C4-2B (cell line): ENCODE measurements around the gene PCYT1B.
"Not testable (repeated sequence)": the region's sequence is repeated elsewhere in the genome, so short reads cannot be mapped to it uniquely, and the experiment has no call there.

Experiments
- H3K27ac ChIP-seq: fragments of 450-650 bp; 2 replicates; pipeline ENCODE4 v1.5.1; 2017
- ZFX ChIP-seq: fragments of 450-650 bp; IDR thresholded peaks from 2 replicates; pipeline ENCODE4 v1.6.1; 2017
- TF ChIP-seq, protein P1 (sequence below): fragments of 450-650 bp; conservative IDR thresholded peaks from 2 replicates; pipeline ENCODE4 v1.5.1; 2017; ENCODE audit warnings: mild to moderate bottlenecking

Gene PCYT1B

DNA sequence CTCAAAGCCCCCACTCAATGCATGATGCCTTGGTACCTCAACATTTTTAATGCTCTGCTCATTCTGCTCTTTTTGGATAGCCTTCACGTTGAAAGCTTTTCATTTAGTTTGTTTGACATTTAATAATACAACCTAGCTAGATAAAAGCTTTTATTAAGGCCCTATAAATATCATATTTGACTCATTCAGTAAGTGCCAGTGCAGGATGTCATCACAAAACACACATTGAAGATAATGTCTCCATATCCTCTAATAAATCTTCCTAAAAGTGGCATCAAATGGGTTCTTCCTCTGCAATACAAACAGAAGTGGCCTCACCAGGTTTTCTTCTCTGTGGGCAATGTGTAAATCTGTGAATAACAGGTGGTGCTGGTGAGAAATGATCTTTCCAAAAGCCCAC is 12.0 kb upstream of the PCYT1B start:
- no peak for TF ChIP-seq ZFX
- TF ChIP-seq, protein P1, sequence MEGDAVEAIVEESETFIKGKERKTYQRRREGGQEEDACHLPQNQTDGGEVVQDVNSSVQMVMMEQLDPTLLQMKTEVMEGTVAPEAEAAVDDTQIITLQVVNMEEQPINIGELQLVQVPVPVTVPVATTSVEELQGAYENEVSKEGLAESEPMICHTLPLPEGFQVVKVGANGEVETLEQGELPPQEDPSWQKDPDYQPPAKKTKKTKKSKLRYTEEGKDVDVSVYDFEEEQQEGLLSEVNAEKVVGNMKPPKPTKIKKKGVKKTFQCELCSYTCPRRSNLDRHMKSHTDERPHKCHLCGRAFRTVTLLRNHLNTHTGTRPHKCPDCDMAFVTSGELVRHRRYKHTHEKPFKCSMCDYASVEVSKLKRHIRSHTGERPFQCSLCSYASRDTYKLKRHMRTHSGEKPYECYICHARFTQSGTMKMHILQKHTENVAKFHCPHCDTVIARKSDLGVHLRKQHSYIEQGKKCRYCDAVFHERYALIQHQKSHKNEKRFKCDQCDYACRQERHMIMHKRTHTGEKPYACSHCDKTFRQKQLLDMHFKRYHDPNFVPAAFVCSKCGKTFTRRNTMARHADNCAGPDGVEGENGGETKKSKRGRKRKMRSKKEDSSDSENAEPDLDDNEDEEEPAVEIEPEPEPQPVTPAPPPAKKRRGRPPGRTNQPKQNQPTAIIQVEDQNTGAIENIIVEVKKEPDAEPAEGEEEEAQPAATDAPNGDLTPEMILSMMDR: no peak
- no peak overlapping the region for H3K27ac ChIP-seq

DNA sequence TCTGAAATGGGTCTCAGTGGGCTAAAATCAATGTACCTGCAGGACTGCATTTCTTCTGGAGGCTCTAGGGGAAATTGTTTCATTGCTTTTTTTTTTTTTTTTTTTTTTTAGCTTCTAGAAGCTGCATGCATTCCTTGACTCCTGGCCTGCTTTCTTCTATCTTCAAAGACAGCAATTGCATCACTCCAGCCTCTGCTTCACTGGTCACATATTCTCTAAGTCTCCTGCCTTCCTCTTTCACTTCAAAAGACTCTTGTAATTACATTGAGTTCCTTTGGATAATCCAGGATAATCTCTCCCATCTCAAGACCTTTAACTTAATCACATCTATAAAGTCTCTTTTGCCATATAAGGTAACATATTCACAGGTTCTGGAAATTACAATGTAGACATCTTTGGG is 11.3 kb upstream of the PCYT1B start:
- H3K27ac ChIP-seq: no peak overlapping the region
- TF ChIP-seq ZFX: no peak

DNA sequence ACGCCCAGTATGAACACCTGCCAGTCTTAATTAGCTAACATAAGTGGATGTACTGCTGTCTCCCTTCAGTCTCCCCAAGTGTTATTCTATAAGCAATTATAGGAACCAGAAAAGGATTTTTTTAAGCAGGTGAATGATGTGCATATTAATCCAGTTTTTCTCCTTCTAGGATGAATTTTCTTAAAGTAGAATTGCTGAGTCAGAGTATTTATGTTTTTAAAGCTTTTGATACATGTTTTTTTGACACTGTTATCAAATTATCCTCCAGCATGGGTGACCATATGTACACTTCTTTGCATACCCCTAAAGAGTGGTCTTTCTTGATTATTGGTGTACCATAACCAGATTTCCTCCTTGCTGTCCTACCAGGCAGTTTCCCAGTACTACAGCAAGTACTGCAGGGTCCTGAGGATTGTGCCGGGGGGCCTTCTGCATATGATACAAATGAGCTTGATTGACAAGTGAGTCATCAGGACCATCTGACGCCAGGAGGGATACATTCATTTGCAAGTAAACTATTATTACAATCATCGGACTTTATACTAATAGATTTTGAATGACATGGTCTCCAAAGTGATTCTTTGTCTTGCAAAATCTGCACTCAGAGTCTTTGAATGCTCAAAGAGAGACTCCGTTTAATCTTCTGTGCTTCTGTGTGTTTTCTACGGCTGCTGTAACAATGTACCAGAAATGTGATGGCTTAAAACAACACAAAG is 10.7 kb upstream of the PCYT1B start:
- TF ChIP-seq ZFX: no peak
- TF ChIP-seq, protein P1: no peak
- H3K27ac ChIP-seq: no peak overlapping the region

DNA sequence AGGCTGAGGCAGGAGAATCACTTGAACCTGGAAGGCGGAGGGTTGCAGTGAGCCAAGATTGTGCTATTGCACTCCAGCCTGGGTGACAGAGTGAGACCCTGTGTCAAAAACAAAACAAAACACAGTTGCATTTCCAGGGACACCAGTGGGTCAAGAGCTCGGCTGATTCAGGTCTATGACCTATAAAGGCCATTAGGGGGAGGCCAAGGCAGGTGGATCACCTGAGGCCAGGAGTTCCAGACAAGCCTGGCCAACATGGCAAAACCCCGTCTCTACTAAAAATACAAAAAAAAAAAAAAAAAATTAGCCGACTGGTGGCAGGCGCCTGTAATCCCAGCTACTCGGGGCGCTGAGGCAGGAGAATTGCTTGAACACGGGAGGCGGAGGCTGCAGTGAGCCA is 8.5 kb upstream of the PCYT1B start:
- not testable (repeated sequence) for H3K27ac ChIP-seq

DNA sequence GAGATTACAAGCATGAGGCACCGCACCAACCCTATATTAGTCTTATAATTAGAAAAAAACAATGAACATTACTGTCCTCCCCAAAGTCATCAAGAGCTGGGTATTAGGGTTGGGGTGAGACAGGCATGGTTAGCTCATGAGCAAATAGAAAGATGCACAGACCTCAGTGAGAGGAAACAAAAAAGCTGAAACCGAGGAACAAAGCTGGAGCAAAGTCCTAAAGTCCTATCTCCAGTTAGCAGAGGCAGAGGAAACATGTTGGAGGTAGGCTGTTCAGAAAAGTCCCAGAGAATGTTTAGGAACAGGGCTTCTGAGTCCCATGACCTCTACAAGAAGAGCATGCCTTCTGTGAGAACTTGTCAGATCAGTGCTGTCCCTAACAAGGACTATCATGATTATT is 4.6 kb upstream of the PCYT1B start:
- TF ChIP-seq, protein P1: no peak
- TF ChIP-seq ZFX: no peak
- no peak overlapping the region for H3K27ac ChIP-seq

DNA sequence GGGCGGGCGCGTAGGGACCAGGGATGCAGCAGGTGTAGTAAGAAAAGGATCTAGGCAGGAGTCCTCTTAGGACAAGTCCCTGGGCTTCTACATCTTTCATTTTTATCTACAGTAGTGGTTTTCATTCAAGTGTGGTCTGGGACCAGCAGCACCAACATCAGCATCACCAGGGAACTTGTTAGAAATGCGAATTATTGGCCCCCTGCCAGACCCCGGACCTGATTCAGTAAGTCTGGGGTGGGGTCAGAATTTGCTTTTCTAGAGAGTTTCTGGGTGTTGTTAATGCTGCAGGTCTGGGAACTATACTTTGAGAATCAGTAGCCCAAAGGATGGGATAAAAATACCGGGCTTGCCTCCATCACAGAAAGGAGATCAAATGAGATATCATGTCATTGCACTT is 1.3 kb upstream of the PCYT1B start:
- H3K27ac ChIP-seq: no peak overlapping the region

DNA sequence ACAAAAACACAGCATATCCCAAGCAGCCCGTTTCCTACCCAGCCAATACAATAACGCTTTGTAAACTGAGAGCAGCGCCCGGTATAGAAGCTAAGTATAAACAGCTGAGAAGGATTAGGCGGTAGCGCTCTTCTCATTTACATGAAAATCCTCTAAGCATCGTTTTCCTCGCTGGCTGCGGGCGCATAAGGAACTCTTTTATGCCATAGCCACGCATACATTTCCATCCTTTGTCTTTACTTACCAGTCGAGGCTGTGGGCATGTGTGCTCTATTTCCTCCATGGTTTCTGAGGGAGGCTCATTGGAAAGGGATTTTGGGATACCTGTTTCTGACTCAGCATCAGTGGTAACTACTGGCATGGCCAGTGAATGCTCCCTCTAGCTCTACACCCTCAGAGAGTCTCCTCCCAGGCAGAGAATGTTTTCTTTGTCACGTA is 383 bp downstream of the PCYT1B start:
- TF ChIP-seq ZFX: no peak
- TF ChIP-seq, protein P1: no peak
- no peak overlapping the region for H3K27ac ChIP-seq

More for the DNA sequence above, 1.3 kb upstream of the PCYT1B start:
- no peak for TF ChIP-seq ZFX
- TF ChIP-seq, protein P1: no peak

DNA sequence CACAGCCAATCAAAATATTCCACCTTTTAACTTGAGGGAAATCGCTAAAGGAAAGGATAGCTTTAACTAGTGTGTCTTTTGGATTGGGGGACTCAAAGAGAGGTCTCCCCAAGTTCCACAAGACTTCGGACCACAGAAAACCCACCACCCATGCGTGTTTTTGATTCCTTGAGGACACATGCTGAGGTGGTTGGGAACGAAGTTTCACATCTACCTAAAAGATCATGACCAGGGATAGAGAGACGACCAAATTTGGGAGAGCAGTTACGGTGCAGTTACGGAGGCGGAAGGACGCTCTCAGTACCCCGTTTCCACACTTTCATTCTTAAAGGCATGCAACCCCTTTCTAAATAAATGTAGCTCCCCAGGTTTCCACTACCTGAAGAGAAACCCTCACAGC is 1.1 kb downstream of the PCYT1B start:
- no peak overlapping the region for H3K27ac ChIP-seq

More for the DNA sequence above, 1.1 kb downstream of the PCYT1B start:
- TF ChIP-seq, protein P1: no peak
- TF ChIP-seq ZFX: no peak
